Measurements from ENCODE around the gene DCAKD.

DNA sequence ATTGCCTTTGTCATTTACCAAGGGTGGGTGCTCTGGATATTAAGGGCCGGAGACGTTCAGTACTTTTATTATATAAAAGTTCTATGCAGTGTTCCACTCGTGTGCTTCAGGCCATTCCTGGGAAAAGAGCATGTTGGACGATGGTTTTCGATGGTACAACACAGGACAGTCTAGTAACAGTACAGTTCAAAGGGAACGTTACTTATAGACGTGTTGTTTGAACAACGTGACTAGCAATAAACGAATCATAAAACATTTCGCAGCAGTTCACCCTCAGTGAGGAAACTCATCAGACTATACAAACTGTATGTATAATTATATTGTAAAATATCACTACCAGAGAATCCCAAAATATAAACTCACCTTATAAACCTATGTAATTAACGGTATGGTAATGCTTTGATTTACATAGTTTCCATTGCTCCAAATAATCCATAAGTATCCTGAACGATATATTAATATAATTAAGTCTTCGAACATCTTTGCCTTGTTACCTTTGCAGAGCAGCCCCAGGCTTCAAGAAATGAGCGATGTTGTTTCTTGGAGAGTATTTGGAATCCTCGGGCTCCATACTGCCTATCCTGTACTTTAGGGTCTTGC is 10.3 kb upstream of the DCAKD start:
- no peak for TF ChIP-seq POLR2A (IDR thresholded peaks at IDR 0.05; ENCODE audit: low read length)
- no peak for TF ChIP-seq GATA1 (IDR thresholded peaks at IDR 0.05; ENCODE audit: low read depth, low read length)

Data from erythroblast (primary cell).